H9 (cell line): ENCODE data around the gene MEG3. TPM values are rescaled to one million over a fixed set of nuclear protein-coding genes. Genes with fewer than 3 reads are reported as not detected.

Experiments used
- DNase-seq: peaks from one replicate; pipeline ENCODE4 v3.0.0-alpha.2; 2017
- H2AFZ ChIP-seq: one replicate; pipeline ENCODE4 v1.6.1; 2013; ENCODE audit warnings: mild to moderate bottlenecking, low read length, control low read depth, moderate library complexity
- H2AK5ac ChIP-seq: 2 replicates; pipeline ENCODE4 v1.6.1; 2013; ENCODE audit warnings: low read length, control low read depth, mixed read lengths; ENCODE audit not compliant: insufficient read length
- H2BK120ac ChIP-seq: one replicate; pipeline ENCODE4 v1.6.1; 2013; ENCODE audit warnings: low read depth, mild to moderate bottlenecking, low read length, control low read depth, inconsistent platforms; ENCODE audit not compliant: poor library complexity, severe bottlenecking
- H2BK12ac ChIP-seq: 2 replicates; pipeline ENCODE4 v1.6.1; 2013; ENCODE audit warnings: low read length, control low read depth, mixed read lengths, low read depth; ENCODE audit not compliant: insufficient read length
- H2BK15ac ChIP-seq: 2 replicates; pipeline ENCODE4 v1.6.1; 2013; ENCODE audit warnings: low read depth, low read length, control low read depth
- H2BK20ac ChIP-seq: one replicate; pipeline ENCODE4 v1.6.1; 2013; ENCODE audit warnings: low read depth, mild to moderate bottlenecking, low read length, control low read depth, inconsistent platforms; ENCODE audit not compliant: poor library complexity, severe bottlenecking
- H2BK5ac ChIP-seq: 2 replicates; pipeline ENCODE4 v1.6.1; 2013; ENCODE audit warnings: low read length, control low read depth, mixed read lengths; ENCODE audit not compliant: insufficient read length
- H3K14ac ChIP-seq: 2 replicates; pipeline ENCODE4 v1.6.1; 2013; ENCODE audit warnings: low read length, control low read depth; ENCODE audit not compliant: insufficient read depth
- H3K18ac ChIP-seq: 2 replicates; pipeline ENCODE4 v1.6.1; 2013; ENCODE audit warnings: low read depth, mild to moderate bottlenecking, mixed read lengths, low read length, control low read depth; ENCODE audit not compliant: insufficient read length
- H3K23ac ChIP-seq: 2 replicates; pipeline ENCODE4 v1.6.1; 2013; ENCODE audit warnings: low read length, control low read depth, mixed read lengths, low read depth; ENCODE audit not compliant: insufficient read length
- H3K23me2 ChIP-seq: 2 replicates; pipeline ENCODE4 v1.6.1; 2013; ENCODE audit warnings: low read depth, mild to moderate bottlenecking, mixed read lengths, low read length, control low read depth; ENCODE audit not compliant: insufficient read length, poor library complexity, severe bottlenecking
- H3K27ac ChIP-seq: 2 replicates; pipeline ENCODE4 v1.5.1; 2013; ENCODE audit warnings: low read length, control low read depth, mixed read lengths, low read depth; ENCODE audit not compliant: insufficient read length
- H3K27me3 ChIP-seq: 2 replicates; pipeline ENCODE4 v1.6.1; 2013; ENCODE audit warnings: low read length, control low read depth, inconsistent platforms; ENCODE audit not compliant: insufficient read depth
- H3K4ac ChIP-seq: 2 replicates; pipeline ENCODE4 v1.6.1; 2013; ENCODE audit warnings: low read depth, mild to moderate bottlenecking, control low read depth, inconsistent platforms, low read length, moderate library complexity
- H3K4me1 ChIP-seq: 2 replicates; pipeline ENCODE4 v1.6.1; 2013; ENCODE audit warnings: low read length, control low read depth, inconsistent platforms; ENCODE audit not compliant: insufficient read depth
- H3K4me2 ChIP-seq: 2 replicates; pipeline ENCODE4 v1.6.1; 2013; ENCODE audit warnings: low read length, control low read depth, mixed read lengths; ENCODE audit not compliant: insufficient read length, insufficient read depth
- H3K56ac ChIP-seq: 2 replicates; pipeline ENCODE4 v1.6.1; 2013; ENCODE audit warnings: low read depth, mild to moderate bottlenecking, mixed read lengths, low read length, control low read depth; ENCODE audit not compliant: insufficient read length
- H3K79me1 ChIP-seq: 2 replicates; pipeline ENCODE4 v1.6.1; 2013; ENCODE audit warnings: low read depth, mild to moderate bottlenecking, moderate library complexity, low read length, control low read depth, inconsistent platforms; ENCODE audit not compliant: insufficient read depth, poor library complexity, severe bottlenecking
- H3K79me2 ChIP-seq: 2 replicates; pipeline ENCODE4 v1.6.1; 2013; ENCODE audit warnings: low read length, control low read depth, inconsistent platforms; ENCODE audit not compliant: insufficient read depth
- H3K9ac ChIP-seq: 2 replicates; pipeline ENCODE4 v1.6.1; 2013; ENCODE audit warnings: low read length, control low read depth, mixed read lengths; ENCODE audit not compliant: insufficient read length; ENCODE audit errors: extremely low read depth
- H3K9me3 ChIP-seq: one replicate; pipeline ENCODE4 v1.6.1; 2013; ENCODE audit warnings: low read depth, low read length, inconsistent platforms; ENCODE audit not compliant: control insufficient read depth
- H3T11ph ChIP-seq: one replicate; pipeline ENCODE4 v1.6.1; 2013; ENCODE audit warnings: mild to moderate bottlenecking, low read length, control low read depth, inconsistent platforms
- H4K20me1 ChIP-seq: one replicate; pipeline ENCODE4 v1.6.1; 2013; ENCODE audit not compliant: control insufficient read depth, insufficient read length, insufficient read depth
- H4K5ac ChIP-seq: 2 replicates; pipeline ENCODE4 v1.6.1; 2013; ENCODE audit warnings: low read depth, mild to moderate bottlenecking, mixed read lengths, low read length, control low read depth; ENCODE audit not compliant: insufficient read length
- H4K8ac ChIP-seq: replicated peaks from 2 replicates; pipeline ENCODE4 v1.6.1; 2013; ENCODE audit warnings: low read length, control low read depth, mixed read lengths, low read depth; ENCODE audit not compliant: insufficient read length
- H4K91ac ChIP-seq: 2 replicates; pipeline ENCODE4 v1.6.1; 2013; ENCODE audit warnings: low read depth, mild to moderate bottlenecking, moderate library complexity, mixed read lengths, low read length, control low read depth; ENCODE audit not compliant: insufficient read length
- H3K27ac Mint-ChIP-seq, 3 experiments: 2 replicates in 2 of 3; 3 replicates in 1 of 3; pipeline ENCODE4 v1.8.0; 2020 to 2021; ENCODE audit warnings: mixed read lengths in 3 of 3, mild to moderate bottlenecking in 1 of 3, moderate library complexity in 1 of 3
- H3K27me3 Mint-ChIP-seq: 2 replicates; pipeline ENCODE4 v1.8.0; 2021; ENCODE audit warnings: low read depth, mild to moderate bottlenecking, moderate library complexity, mixed read lengths
- H3K36me3 Mint-ChIP-seq, 3 experiments: 2 replicates in 2 of 3; 3 replicates in 1 of 3; pipeline ENCODE4 v1.8.0; 2020 to 2021; ENCODE audit warnings: low read depth in 3 of 3, mixed read lengths in 3 of 3; ENCODE audit not compliant: insufficient read depth in 1 of 3
- H3K4me1 Mint-ChIP-seq, 2 experiments: 2 replicates each; pipeline ENCODE4 v1.8.0; 2020; ENCODE audit warnings: mixed read lengths in 2 of 2
- H3K4me3 Mint-ChIP-seq, 2 experiments: 2 replicates in 1 of 2; 3 replicates in 1 of 2; pipeline ENCODE4 v1.8.0; 2020 to 2021; ENCODE audit warnings: mild to moderate bottlenecking in 2 of 2, mixed read lengths in 2 of 2, moderate library complexity in 1 of 2
- H3K9me3 Mint-ChIP-seq, 2 experiments: 2 replicates in 1 of 2; 3 replicates in 1 of 2; pipeline ENCODE4 v1.8.0; 2020; ENCODE audit warnings: mild to moderate bottlenecking in 2 of 2, mixed read lengths in 2 of 2, moderate library complexity in 1 of 2
- whole genome bisulfite sequencing: extraction: QIAGEN DNeasy Blood & Tissue Kit; methylation state at CpG from one replicate; pipeline ENCODE4 v1.1.7; 2013; ENCODE audit warnings: missing lambda C conversion rate, low lambda C conversion rate, mixed read lengths; ENCODE audit not compliant: insufficient read length; ENCODE audit errors: extremely low coverage; 5-methylcytosine and 5-hydroxymethylcytosine counted together
- total RNA-seq: library from RNA; stranded (reverse); gene quantifications from 2 replicates; pipeline ENCODE4 v1.2.1, GENCODE V29; 2021
- TF ChIP-seq, protein P1 (sequence below): fragments of 200-600 bp; sonication (generic); conservative IDR thresholded peaks from 3 replicates; pipeline ENCODE4 v1.8.0; 2021; ENCODE audit warnings: antibody characterized with exemption, mild to moderate bottlenecking

The MEG3 gene
- total RNA-seq, 1 experiment from 2014 or later: 0.52 TPM

DNA sequence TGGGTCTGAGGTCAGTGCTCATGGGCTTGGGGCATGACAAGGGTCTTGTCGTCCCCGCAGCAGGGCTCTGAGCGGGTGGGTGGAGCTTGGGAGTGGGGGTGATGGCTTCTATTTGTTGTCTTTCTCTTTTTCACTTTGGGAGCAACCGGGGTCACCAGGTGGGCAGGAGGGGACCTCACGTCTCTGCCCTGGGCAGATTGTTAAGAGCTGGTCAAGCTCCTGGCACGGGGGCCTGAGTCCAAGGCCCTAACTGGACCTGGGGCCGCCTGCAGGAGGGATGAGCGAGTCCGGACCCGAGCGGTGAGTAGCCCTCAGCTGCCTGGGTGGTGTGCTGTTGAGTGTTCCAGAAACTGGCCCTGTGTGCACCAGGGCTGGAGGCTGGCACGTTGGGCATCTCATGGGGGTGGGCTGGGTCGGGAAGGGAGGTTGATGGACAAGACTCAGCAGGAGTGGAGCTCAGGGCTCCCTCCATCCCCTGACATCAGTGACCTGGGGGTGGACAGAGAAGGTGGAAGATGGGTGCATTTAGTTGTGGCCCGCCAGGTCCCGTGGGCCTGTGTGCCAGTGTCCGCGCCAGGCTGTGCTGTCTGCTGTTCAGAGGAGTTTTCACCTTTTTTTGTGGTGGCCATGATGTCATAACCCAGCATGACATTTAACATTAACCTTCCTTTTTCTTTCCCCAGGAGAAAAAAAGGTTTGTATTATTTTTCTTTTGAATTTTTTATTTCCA lies 50.1 kb downstream of the MEG3 start:
- no peaks in the 10 kb centered on the region for H4K20me1 ChIP-seq
- H3K23ac ChIP-seq: no peak overlapping the region
- H3K9me3 Mint-ChIP-seq: peaks cover 11 to 13% of the 10 kb centered on the region in 2 experiments; a peak in 4 of 5 replicates
- H2AFZ ChIP-seq: no peak overlapping the region
- peaks cover 0 to 3% (median 3%) of the 10 kb centered on the region in 3 experiments; a peak in 2 of 7 replicates for H3K36me3 Mint-ChIP-seq
- no peak overlapping the region for H3K9ac ChIP-seq
- no CpG with 5 or more reads among the region's 17 CpGs for WGBS
- H3K4me1 Mint-ChIP-seq: no peaks in the 10 kb centered on the region
- no peak overlapping the region for H3K4ac ChIP-seq
- no peak overlapping the region for H3T11ph ChIP-seq
- H3K4me3 Mint-ChIP-seq: no peak overlapping the region; a peak in 1 of 5 replicates
- H3K27ac ChIP-seq: no peak overlapping the region
- H2BK15ac ChIP-seq: no peak overlapping the region
- H3K18ac ChIP-seq: no peak overlapping the region
- H3K79me2 ChIP-seq: no peaks in the 10 kb centered on the region
- no peaks in the 10 kb centered on the region for H3K27me3 ChIP-seq
- H3K79me1 ChIP-seq: no peaks in the 10 kb centered on the region
- no peak overlapping the region for H2BK5ac ChIP-seq
- no peak overlapping the region for H2BK120ac ChIP-seq
- H4K91ac ChIP-seq: no peak overlapping the region
- H2AK5ac ChIP-seq: no peak overlapping the region
- no peaks in the 10 kb centered on the region for H3K4me1 ChIP-seq
- H3K27ac Mint-ChIP-seq: peak overlapping the region in 1 of 3 experiments; percentile 34; a peak in 1 of 7 replicates
- TF ChIP-seq, protein P1, sequence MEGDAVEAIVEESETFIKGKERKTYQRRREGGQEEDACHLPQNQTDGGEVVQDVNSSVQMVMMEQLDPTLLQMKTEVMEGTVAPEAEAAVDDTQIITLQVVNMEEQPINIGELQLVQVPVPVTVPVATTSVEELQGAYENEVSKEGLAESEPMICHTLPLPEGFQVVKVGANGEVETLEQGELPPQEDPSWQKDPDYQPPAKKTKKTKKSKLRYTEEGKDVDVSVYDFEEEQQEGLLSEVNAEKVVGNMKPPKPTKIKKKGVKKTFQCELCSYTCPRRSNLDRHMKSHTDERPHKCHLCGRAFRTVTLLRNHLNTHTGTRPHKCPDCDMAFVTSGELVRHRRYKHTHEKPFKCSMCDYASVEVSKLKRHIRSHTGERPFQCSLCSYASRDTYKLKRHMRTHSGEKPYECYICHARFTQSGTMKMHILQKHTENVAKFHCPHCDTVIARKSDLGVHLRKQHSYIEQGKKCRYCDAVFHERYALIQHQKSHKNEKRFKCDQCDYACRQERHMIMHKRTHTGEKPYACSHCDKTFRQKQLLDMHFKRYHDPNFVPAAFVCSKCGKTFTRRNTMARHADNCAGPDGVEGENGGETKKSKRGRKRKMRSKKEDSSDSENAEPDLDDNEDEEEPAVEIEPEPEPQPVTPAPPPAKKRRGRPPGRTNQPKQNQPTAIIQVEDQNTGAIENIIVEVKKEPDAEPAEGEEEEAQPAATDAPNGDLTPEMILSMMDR: no peak
- H3K56ac ChIP-seq: no peak overlapping the region
- no peak for DNase-seq
- H4K8ac ChIP-seq: no peak overlapping the region
- no peak overlapping the region for H4K5ac ChIP-seq
- peaks cover 9% of the 10 kb centered on the region for H3K27me3 Mint-ChIP-seq
- H3K4me2 ChIP-seq: no peak overlapping the region
- H3K23me2 ChIP-seq: no peaks in the 10 kb centered on the region
- H3K14ac ChIP-seq: no peak overlapping the region; the same call in 1 of the 2 replicates
- H2BK12ac ChIP-seq: no peak overlapping the region
- no peaks in the 10 kb centered on the region for H3K9me3 ChIP-seq
- no peak overlapping the region for H2BK20ac ChIP-seq
